DMS 273 (cell line): ENCODE results near the gene OR5V1.
A peak's percentile ranks its signal among the peaks of the same experiment; 100 is the strongest.
"Not testable (repeated sequence)": the region's sequence is repeated elsewhere in the genome, so short reads cannot be mapped to it uniquely, and the experiment has no call there.

Experiments
- DNase-seq: peaks from one replicate; lab custom pipeline; 2025; ENCODE audit not compliant: unreplicated experiment; lab: John Stamatoyannopoulos, UW

Gene OR5V1

GRCh38 chr6:29368765-29369164 is at the start of gene OR5V1:
Gene OR5V1, minus strand, starts transcription at chr6:29368865. Its CDS starts 12,670 bp downstream, at chr6:29356195.
- DNase-seq, result no peak

DNA sequence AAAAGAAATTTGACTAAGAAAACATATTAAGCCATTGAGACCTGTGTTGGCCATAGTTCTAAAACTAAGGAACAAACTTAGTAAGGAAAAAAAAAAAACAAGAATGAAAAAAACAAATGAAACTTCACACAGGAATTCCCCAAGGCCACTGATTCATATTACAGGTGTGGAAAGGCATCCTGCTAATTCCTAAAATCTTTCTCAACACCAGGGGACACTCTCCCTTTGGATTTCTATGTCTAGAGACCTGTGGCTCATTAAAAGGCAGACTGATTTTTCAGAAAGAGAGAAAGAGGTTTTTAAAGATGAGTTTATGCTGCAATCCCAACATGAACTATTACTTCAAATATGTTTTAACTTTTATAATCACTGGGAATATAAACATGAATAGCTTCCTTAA is 45.9 kb upstream of the OR5V1 start, which contains the start of gene OR12D1:
TSS of gene OR12D1 (plus strand) at position 341 of the 400 bp plus-strand sequence.
- DNase-seq, result peak; percentile 15

GRCh38 chr6:29403801-29404200 is 35.1 kb upstream of the OR5V1 start:
- no peak for DNase-seq

DNA sequence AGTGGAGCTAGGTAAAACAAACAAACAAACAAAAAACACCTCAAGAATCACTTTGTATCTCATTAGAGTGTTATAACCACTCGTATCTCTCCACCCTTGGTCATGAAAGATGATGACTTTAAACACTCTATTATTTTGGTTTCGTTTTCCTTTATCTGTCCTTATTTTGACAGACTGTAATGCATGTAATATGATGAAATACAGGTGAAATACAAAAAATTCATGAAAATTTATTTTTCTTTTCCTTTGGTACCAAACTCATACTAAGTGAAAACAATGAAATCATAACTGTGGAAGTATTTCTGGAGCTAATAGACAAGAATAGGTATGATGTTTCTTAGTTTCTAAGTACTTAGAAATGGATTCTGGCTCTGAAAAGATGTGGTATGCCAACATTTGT is 30.9 kb upstream of the OR5V1 start:
- DNase-seq, result no peak

- DNase-seq, result no peak
Observed at GRCh38 chr6:29395331-29395730, 26.7 kb upstream of the OR5V1 start, which contains the start of gene OR12D2. Gene OR12D2, plus strand, starts transcription at chr6:29395631. Its CDS starts 1,069 bp downstream, at chr6:29396700.

DNA sequence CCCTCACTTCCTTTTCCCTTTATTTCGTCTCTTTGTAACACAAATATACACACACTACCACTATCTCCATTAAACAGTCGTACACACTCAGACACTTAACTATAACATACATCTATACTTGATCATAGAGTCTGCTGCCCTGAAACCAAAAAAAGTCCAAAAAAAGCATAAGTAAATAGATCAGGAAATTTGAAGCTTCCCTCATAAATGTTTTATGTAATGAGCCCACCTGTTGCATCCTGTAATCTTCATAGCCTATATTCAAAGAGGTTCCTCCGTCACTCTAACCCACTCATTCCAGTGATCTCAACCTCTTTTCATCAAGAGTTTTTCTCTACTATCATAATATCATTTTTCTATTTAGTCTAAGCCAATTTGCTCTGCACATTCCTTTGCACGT is 19.9 kb upstream of the OR5V1 start:
- no peak for DNase-seq

GRCh38 chr6:29376003-29376402 is 7.3 kb upstream of the OR5V1 start:
- peak; percentile 20 for DNase-seq

DNA sequence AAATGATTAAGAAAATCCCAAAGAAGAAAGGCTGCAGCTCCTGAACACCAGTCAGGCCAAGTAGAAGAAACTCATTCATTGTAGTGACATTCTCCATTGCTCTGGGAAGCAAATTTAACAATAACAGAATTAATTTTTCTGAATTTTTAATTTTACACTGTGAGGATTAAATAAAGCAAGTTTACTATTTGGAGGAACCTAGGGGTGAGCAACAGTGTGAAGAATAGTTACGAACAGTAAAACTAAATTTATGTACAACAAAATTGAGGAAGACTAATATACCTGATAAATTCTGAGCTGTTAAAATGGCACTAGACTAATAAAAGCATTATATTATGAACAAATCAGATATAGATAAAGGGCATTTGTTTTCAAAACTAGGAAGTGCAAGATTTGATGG is 6.5 kb upstream of the OR5V1 start, which contains the start of gene OR12D3:
TSS of gene OR12D3 (minus strand) at position 101 of the 400 bp plus-strand sequence. CDS start at position 97, 4 bp downstream.
- DNase-seq, result no peak

GRCh38 chr6:29355603-29356002 is 13.1 kb downstream of the OR5V1 start:
- DNase-seq, result no peak

- no peak for DNase-seq
Observed at GRCh38 chr6:29354980-29355379, 13.7 kb downstream of the OR5V1 start.

- not testable (repeated sequence) for DNase-seq
Observed at GRCh38 chr6:29349348-29349747, 19.3 kb downstream of the OR5V1 start.

GRCh38 chr6:29345380-29345779 is 23.3 kb downstream of the OR5V1 start:
- DNase-seq, result no peak

GRCh38 chr6:29336269-29336668 is 32.4 kb downstream of the OR5V1 start:
- no peak for DNase-seq

GRCh38 chr6:29332676-29333075 is 36.0 kb downstream of the OR5V1 start:
- no peak for DNase-seq

DNA sequence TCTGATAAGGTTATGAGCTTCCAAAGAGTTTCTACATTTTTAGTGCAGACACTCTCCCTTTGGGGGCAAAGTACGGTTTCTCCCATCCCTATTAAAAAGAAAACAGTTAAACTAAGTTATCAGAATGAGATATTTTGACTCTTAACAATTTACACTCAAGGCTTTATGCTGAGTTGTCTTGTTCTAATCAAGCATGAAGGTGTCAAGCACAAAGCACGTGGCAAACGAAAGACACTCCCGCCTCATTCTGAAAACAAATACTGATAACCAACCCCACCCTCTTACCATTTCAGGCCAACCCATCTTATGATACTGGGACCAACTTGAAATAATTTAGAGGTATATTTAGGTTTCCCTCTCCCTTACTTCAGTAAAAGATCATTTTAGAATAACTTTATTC is 42.9 kb downstream of the OR5V1 start:
- no peak for DNase-seq

DNA sequence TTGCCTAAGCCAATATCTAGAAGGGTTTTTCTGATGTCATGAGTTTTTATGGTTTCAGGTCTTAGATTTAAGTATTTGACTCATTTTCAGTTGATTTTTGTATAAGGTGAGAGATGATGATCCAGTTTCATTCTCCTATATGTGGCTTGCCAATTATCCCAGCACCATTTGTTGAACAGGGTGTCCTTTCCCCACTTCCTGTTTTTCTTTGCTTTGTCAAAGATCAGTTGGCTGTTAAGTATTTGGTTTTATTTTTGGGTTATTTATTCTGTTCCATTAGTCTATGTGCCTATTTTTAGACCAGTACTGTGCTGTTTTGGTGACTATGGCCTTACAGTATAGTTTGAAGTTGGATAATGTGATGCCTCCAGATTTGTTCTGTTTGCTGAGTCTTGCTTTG is 45.3 kb downstream of the OR5V1 start:
- DNase-seq, result not testable (repeated sequence)

DNA sequence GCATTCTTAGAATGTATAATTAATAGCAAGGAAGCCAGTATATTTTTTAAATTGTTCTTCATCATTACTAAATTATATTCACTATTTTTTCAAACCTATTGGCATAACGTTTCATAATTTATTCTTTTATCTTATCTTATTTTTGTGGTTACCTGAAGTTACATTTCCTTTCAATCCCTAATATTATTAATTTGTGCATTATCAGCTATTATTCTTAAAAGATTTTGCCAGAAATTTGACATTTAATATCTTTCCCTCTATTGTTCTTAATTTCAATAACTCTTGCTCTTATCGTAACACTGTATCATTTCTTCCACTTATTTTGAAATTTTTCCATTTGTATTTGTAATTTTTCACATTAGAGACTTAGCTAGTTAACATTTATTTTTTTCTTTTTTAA is 48.7 kb downstream of the OR5V1 start:
- no peak for DNase-seq
